ENCODE measurements around the gene RAX2.
"Not testable (repeated sequence)": the region's sequence is repeated elsewhere in the genome, so short reads cannot be mapped to it uniquely, and the experiment has no call there.

Gene RAX2

GRCh38 chr19:3775831-3776230, 3.8 kb upstream of the RAX2 start:
- no peak for DNase-seq

GRCh38 chr19:3775374-3775711, 3.3 kb upstream of the RAX2 start:
- no peak for DNase-seq

DNA sequence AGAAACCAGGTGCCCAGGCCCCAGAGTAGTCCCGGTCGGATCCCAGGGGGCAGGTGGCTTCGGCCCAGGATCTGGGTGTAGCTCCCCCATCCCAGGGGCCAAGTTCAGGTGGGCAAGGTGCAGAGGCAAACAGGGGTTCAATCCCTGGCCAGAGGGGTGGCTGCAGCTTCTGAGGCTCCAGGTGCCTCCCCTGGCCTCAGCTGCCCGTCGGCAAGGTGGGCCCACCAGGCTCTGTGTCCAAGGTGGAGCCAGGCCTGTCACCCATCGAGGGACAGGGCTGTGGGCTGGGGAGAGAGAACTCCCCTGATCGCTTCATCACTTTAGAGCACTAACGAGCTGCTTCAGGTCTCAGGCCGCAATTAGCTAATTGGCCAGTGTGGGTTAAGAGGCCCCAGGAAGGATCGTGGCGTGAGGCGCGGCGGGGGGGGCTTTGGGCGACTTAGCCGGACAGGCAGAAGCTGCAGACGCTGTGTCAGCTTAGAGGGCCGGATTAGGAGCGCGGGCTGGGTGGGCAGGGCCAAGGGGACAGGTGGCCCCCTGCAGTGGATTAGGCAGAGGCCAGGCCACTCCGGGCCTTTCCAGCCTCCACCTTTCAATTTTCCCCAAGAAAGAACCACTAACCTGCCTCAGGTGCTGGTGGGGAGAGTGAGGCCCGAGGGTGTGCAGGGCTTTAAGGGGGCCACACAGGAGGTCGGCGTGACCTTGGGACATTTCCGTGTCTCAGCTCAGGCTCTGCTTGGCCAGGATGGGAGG, 2.8 kb upstream of the RAX2 start:
- no peak for DNase-seq

GRCh38 chr19:3773814-3774515, 1.9 kb upstream of the RAX2 start:
- DNase-seq: no peak

DNA sequence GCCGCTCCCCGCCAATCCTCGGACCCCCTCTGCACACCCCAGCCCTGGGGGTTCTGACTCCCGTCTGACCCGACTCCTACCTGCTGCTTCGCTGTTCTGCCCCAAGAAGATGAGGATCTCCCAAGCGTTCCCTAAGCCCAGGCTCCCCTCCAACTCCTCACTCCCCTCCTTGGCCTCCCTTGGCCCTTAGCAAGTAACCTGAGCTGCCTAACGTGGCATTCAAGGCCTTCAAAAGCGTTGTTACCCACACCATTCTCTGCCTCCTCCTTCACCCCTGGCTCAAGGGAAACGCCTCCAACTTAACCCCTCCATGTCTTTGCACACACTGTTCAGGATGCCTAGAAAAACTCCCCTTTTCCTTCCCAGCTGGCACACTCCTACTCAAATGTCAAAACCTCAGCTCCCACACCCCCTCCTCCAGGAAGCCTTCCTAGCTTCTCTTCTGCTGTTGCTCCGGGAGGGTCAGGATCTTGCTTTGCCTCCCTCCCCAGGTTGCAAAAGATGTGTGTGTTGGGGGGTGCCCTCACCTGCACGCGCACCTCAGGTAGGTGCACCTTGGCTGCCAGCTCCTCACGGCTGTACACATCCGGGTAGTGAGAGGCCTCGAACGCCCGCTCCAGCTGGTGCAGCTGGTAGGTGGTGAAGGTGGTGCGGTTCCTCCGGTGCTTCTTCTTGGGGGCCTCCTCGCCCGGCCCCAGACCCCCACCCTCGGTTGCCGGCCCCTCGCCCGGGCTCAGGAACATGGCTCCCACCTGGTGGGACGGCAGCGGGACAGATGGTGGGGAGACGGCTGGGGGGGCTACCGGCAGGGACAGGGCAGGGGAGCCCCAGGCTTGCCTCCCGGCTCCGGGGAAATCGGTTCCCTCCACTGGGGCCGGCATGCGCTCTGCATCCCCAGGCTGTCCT, 775 bp downstream of the RAX2 start:
- DNase-seq: no peak

DNA sequence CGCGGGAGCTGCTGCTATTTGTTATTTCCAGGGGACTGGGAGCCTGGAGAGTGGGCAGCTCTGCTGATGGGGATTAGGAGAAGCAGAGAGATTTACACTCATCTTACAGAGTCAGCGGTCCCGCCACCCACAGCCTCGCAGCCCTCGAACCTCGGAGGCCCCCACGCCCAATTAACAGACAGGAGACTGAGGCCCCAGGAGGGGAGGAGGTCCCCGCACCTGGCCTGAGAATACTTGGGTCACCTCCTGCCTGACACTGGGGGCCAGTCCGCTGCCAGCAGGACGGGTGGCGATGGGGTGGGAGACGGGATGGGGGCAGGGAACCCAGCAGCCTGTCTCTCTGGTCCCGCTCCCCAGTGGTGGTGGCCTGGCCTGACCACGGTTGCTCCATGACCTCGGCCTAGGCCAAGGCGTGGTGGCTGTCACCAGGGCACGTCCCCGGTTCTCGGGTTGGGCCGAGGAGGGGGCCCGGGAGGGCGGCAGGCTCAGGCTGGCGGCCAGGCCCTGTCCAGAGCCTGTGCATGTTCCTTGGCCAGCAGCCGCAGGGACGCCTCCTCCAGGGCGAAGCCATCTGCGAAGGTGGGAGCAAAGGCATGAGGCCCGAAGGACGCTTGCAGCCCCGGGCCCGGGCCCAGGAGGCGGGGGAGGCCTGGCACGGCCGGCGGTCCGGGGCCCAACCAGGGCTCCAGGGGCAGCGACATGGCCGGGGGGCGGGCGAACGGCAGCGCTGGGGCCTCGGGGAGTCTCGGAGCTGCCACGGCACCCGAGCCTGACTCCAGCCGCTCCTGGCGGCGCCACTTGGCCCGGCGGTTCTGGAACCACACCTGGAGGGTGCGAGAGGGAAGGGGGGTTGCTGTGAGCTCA, 1.7 kb downstream of the RAX2 start:
- DNase-seq: no peak

DNA sequence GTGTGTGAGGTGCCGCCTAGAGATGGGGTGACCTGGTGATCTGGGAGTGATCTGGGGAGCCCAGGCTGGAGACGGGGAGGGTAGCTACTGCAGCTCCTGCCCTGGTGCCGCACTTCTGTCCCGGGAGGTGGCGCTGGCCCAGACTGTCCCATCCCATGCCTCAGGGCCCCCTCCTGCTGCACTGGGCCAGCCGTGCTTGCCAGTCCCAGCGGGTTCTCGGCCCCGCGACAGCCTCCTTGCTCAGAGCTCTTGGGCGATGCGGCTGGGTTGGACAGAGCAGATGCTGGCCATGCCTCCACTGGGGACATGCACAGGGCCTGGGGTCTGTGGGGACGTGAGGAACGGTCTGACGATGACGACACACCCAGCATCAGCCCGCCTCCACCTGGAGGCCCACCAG, 2.5 kb downstream of the RAX2 start:
- no peak for DNase-seq

- no peak for DNase-seq
These were observed 3.3 kb downstream of the RAX2 start for GRCh38 chr19:3768748-3769099.

- DNase-seq: no peak
These were observed 3.8 kb downstream of the RAX2 start for GRCh38 chr19:3768015-3768747.

DNA sequence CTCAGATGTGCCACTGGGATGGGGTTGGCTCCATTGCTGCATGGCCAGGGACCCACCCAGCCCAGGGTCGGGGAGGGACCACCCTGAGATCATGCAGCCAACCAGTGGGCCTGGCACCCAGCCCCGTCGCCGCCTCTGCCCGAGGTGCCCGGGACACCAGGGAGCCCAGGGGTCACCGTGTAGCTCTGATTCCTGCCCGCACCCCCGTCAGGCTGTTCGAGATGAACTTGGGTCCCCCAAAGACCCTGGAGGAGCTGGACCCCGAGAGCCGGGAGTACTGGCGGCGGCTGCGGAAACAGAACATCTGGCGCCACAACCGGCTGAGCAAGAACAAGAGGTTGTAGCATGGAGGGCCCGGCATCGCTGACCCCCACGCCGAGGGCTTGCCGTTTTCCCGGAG, 5.0 kb downstream of the RAX2 start:
- DNase-seq: no peak

DNA sequence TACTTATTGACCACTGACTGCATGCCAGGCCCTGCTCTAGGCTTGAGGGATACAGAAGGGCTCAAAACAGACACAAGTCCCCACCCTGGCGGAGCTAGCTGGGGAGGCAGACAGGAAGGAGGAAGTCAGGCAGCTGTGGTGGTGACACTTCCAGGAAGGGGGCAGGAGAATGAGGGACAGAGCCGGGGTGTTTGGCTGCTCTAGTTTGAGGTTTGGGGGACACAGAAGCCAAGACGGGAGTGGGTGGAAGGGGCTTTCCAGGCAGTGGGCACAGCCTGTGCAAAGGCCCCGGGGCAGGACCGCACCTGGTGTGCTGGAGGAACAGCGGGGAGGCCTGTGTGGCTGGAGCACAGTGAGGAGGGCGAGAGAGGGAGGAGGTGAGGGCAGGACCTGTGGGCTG, 5.5 kb downstream of the RAX2 start:
- DNase-seq: no peak

GRCh38 chr19:3765757-3766156, 6.3 kb downstream of the RAX2 start:
- not testable (repeated sequence) for DNase-seq

- DNase-seq: no peak
These were observed 6.9 kb downstream of the RAX2 start for GRCh38 chr19:3765121-3765520.

DNA sequence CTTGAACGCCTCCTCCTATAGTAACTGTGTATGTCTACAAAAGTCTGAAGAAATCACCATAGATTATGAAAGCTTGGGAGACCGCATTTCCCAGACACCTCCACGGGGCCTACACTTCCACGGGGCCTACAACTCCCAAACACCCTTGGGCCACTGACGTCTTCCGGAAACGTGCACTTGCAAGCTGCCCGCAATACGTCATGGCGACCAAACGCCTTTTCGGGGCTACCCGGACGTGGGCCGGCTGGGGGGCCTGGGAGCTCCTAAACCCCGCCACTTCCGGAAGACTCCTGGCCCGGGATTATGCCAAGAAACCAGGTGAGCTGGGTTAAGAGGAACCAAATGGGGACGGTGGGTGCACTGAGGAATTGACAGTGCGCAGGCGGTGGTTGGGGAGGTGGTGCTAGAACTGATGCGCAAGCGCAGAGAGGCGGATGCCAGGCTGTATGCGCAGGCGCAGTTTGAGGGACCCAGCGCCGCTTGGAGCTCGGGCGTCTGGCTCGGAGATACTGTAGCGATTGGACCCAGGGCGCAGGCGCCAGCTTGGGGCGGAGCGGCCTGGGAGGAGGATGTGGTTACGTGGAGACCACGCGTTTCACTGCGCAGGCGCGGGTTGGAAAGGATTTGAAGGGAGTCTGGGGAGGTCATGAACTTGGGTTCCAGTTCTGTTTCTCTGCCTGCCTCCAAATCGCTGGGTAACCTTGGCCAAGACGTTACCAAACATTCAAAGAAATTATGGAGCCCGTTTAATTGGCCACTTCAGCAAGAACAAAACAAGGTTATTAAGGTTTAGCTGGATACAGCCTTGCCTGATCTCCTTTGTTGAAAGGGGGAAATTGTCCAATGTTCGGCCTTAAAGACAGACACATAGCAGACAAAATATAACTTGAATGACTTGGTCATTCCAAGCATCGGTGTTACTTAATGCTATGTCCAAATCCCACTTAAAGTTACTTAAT, 9.2 kb downstream of the RAX2 start, which contains the start of gene MRPL54:
Gene MRPL54 (plus strand): TSS at position 182 of the 959 bp plus-strand sequence. CDS start 19 bp downstream, at position 201.
- DNase-seq: peak; percentile 99

GRCh38 chr19:3762130-3762473, 9.9 kb downstream of the RAX2 start:
- DNase-seq: no peak

GRCh38 chr19:3761382-3762129, 10.5 kb downstream of the RAX2 start, which contains the start of gene APBA3:
APBA3 (minus strand) TSS chr19:3761692; CDS start chr19:3760264, 1,428 bp downstream.
- peak; percentile 91 for DNase-seq

DNA sequence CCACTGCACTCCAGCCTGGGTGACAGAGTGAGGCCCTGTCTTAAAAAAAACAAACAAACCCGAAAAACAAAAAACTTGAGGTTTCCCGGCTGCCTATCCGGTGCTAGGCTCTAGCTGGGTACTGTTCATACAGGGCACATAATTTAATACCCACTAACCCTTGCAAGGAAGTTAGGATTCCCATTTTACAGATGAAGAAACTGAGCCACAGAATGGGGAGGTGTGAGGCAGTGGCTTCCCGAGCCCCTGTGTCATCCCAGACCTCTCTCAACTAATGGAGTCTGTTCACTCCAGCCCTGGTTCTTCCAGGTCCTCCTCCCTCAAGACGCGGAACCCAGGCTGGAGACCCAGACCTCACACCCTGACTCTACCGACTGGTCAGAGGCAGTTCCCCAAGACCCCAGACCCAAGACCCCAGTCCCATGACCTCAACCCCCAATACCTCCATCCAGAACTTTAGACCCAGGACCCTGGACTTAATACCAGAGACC, 11.1 kb downstream of the RAX2 start:
- no peak for DNase-seq

GRCh38 chr19:3759482-3760254, 12.4 kb downstream of the RAX2 start:
- no peak for DNase-seq

- not testable (repeated sequence) for DNase-seq
These were observed 13.7 kb downstream of the RAX2 start for GRCh38 chr19:3758297-3758696.
